ENCODE results near the gene GPR17. TPM values are rescaled to one million over a fixed set of nuclear protein-coding genes. Genes with fewer than 3 reads are reported as not detected.

The GPR17 gene
- total RNA-seq, 1 experiment from 2014 or later = 1.0 TPM

DNA sequence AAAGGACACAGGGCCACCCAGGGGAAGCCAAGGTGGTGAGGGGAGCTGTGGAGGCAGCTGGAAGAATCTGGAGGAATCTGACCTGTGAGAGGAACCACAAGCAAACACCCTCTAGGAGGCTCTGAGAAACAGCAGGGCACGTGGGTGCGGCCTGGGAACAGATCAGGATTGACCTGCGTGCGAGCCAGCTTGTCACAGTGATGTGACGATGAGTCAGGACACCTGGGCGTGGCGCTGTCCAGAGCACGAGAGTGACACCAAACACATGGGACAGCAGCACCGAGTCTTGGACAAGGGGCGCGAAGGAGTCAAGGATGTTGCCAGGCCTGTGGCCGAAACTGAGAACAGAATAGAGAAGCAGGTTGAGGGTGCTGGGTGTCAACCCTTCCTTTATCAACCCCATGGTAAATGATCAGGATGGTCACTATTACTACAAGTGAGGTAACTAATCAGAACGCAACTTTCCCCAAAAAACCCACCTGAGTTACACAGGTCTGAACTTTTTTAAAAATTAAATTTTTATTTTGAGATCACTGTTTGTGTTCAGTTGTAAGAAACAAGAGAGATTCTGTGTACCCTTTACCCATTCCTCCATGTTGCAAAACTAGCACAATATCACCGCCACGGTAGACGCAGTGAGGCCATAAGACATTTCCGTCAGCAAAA lies 54.7 kb downstream of the GPR17 start:
- BruUV-seq (replicated peaks) = TSS peak; percentile 93
- intact Hi-C loops (cut with micrococcal nuclease) = loop anchor here (1.0 kb wide), 1 partner anchor 158 kb away; the partner anchor contains the start of gene POLR2D
- Histone ChIP-seq H2AFZ (ENCODE audit: low read length) (peak overlapping the region; percentile 41), H3K27ac (ENCODE audit: low read length) (peak overlapping the region; percentile 95), H3K36me3 (ENCODE audit: low read depth, low read length) (peaks cover 4% of the 10 kb centered on the region; the same call in 1 of the 2 replicates), H3K4me3 (ENCODE audit: low read length) (peak overlapping the region; percentile 73), H3K4me1 (ENCODE audit: insufficient read depth, low read length) (peaks cover 47% of the 10 kb centered on the region), H3K9me3 (ENCODE audit: low read length) (no peaks in the 10 kb centered on the region), H3K9me2 (replicated peaks; ENCODE audit: low read length) (no peaks in the 10 kb centered on the region), H4K20me1 (ENCODE audit: low read length) (peaks cover 11% of the 10 kb centered on the region; the same call in 1 of the 2 replicates), H3K9ac (ENCODE audit: low read length) (peak overlapping the region; percentile 85), H3K27me3 (ENCODE audit: low read length) (no peaks in the 10 kb centered on the region), H3K79me2 (ENCODE audit: low read length) (peaks cover 30% of the 10 kb centered on the region), H3K4me2 (ENCODE audit: low read length) (peak overlapping the region; percentile 95), H3F3A (ENCODE audit: low read length, unreplicated experiment) (no peaks in the 10 kb centered on the region)
- DNase-seq (peak; percentile 95), ATAC-seq (peak; percentile 57)
- ChIA-PET CTCF (interaction anchor here (0.6 kb wide), 1 partner anchor 13 kb away, joined by 3 read pairs; no protein-coding TSS in a partner anchor), POLR2A (ENCODE audit: unreplicated experiment) (interaction anchor here (0.9 kb wide), 1 partner anchor 25 kb away, joined by 3 read pairs; the partner anchor contains the start of gene LIMS2)
- TF ChIP-seq EZH2phosphoT487 (IDR thresholded peaks at IDR 0.05; ENCODE audit: borderline replicate concordance, low read length) (no peak), EZH2 (IDR thresholded peaks at IDR 0.05; ENCODE audit: low read length, unreplicated experiment) (no peak)
- TF ChIP-seq, protein P1, sequence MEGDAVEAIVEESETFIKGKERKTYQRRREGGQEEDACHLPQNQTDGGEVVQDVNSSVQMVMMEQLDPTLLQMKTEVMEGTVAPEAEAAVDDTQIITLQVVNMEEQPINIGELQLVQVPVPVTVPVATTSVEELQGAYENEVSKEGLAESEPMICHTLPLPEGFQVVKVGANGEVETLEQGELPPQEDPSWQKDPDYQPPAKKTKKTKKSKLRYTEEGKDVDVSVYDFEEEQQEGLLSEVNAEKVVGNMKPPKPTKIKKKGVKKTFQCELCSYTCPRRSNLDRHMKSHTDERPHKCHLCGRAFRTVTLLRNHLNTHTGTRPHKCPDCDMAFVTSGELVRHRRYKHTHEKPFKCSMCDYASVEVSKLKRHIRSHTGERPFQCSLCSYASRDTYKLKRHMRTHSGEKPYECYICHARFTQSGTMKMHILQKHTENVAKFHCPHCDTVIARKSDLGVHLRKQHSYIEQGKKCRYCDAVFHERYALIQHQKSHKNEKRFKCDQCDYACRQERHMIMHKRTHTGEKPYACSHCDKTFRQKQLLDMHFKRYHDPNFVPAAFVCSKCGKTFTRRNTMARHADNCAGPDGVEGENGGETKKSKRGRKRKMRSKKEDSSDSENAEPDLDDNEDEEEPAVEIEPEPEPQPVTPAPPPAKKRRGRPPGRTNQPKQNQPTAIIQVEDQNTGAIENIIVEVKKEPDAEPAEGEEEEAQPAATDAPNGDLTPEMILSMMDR (conservative IDR thresholded peaks at IDR 0.05; ENCODE audit: low read depth, low read length) = peak; percentile 10; the same call in 1 of the 2 replicates

DNA sequence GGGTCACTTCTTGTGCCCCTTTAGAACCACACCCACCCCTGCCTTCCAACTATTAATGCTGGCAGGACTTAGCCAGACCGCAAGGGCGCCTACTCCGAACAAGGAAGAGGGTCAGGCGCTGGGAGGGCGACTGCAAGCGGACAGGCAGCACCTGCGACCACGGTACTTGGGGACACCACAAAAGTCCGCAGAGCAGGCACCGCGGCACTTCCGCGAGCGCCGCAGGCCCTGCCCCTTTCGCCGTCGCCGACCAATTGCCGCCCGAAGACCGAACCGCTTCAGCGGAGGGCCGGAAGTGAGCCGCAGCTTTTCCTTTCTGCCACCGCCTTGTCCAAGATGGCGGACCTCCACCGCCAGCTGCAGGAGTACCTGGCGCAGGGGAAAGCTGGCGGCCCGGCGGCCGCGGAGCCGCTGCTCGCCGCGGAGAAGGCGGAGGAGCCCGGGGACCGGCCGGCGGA lies 55.3 kb downstream of the GPR17 start, which contains the start of gene SFT2D3:
Gene SFT2D3 (plus strand): TSS at position 305 of the 458 bp plus-strand sequence. CDS start 32 bp downstream, at position 337.
- peak within 1 kb of the TSS; percentile 95 for H3K4me2 ChIP-seq (ENCODE audit: low read length)
- H3K9ac ChIP-seq (ENCODE audit: low read length) = peak within 1 kb of the TSS; percentile 85
- peak within 1 kb of the TSS; percentile 95 for H3K27ac ChIP-seq (ENCODE audit: low read length)
- POLR2A ChIA-PET (ENCODE audit: unreplicated experiment) = interaction anchor here (0.6 to 0.9 kb wide), 2 partner anchors 21 to 26 kb away, joined by 3 to 4 read pairs; partner anchors contain the start of gene LIMS2
- no peaks in the 10 kb centered on the region for H3K27me3 ChIP-seq (ENCODE audit: low read length)
- no peaks in the 10 kb centered on the region for H3K9me3 ChIP-seq (ENCODE audit: low read length)
- H3K79me2 ChIP-seq (ENCODE audit: low read length) = peaks cover 30% of the 10 kb centered on the region
- BruUV-seq (replicated peaks) = no TSS peak
- H3F3A ChIP-seq (ENCODE audit: low read length, unreplicated experiment) = no peaks in the 10 kb centered on the region
- TF ChIP-seq, protein P1 (conservative IDR thresholded peaks at IDR 0.05; ENCODE audit: low read depth, low read length) = no peak
- TF ChIP-seq EZH2 (IDR thresholded peaks at IDR 0.05; ENCODE audit: low read length, unreplicated experiment) (no peak), EZH2phosphoT487 (IDR thresholded peaks at IDR 0.05; ENCODE audit: borderline replicate concordance, low read length) (no peak)
- peak within 1 kb of the TSS; percentile 41 for H2AFZ ChIP-seq (ENCODE audit: low read length)
- H3K36me3 ChIP-seq (ENCODE audit: low read depth, low read length) = peaks cover 7% of the 10 kb centered on the region; the same call in 1 of the 2 replicates
- peak within 1 kb of the TSS; percentile 73 for H3K4me3 ChIP-seq (ENCODE audit: low read length)
- DNase-seq (peak; percentile 91), ATAC-seq (peak; percentile 82)
- H4K20me1 ChIP-seq (ENCODE audit: low read length) = peaks cover 11% of the 10 kb centered on the region; the same call in 1 of the 2 replicates
- H3K4me1 ChIP-seq (ENCODE audit: insufficient read depth, low read length) = peaks cover 44% of the 10 kb centered on the region
- H3K9me2 ChIP-seq (replicated peaks; ENCODE audit: low read length) = no peaks in the 10 kb centered on the region
- intact Hi-C loops (cut with micrococcal nuclease) = no loop called here
- CTCF ChIA-PET = interaction anchor here (0.6 kb wide), 1 partner anchor 51 kb away, joined by 5 read pairs; no protein-coding TSS in a partner anchor

Measured in PC-3 (cell line).